Glutamatergic neuron (in vitro differentiated cells): ENCODE data around the gene FALEC. TPM values are rescaled to one million over a fixed set of nuclear protein-coding genes. Genes with fewer than 3 reads are reported as not detected.
"Not testable (repeated sequence)": the region's sequence is repeated elsewhere in the genome, so short reads cannot be mapped to it uniquely, and the experiment has no call there.

Experiments
- DNase-seq: peaks from one replicate; pipeline ENCODE4 v3.0.0; 2022
- H3K27ac Mint-ChIP-seq: one replicate; pipeline ENCODE4 v1.8.0; 2020; ENCODE audit warnings: mild to moderate bottlenecking, mixed read lengths, inconsistent platforms; ENCODE audit not compliant: unreplicated experiment
- H3K27me3 Mint-ChIP-seq: one replicate; pipeline ENCODE4 v1.8.0; 2020; ENCODE audit warnings: mild to moderate bottlenecking, moderate library complexity, mixed read lengths, inconsistent platforms; ENCODE audit not compliant: unreplicated experiment
- H3K36me3 Mint-ChIP-seq: one replicate; pipeline ENCODE4 v1.8.0; 2020; ENCODE audit warnings: mild to moderate bottlenecking, mixed read lengths, inconsistent platforms; ENCODE audit not compliant: unreplicated experiment
- H3K4me1 Mint-ChIP-seq: one replicate; pipeline ENCODE4 v1.8.0; 2020; ENCODE audit warnings: mild to moderate bottlenecking, low read depth, mixed read lengths, inconsistent platforms; ENCODE audit not compliant: unreplicated experiment
- H3K4me3 Mint-ChIP-seq: one replicate; pipeline ENCODE4 v1.8.0; 2020; ENCODE audit warnings: mild to moderate bottlenecking, mixed read lengths, inconsistent platforms; ENCODE audit not compliant: unreplicated experiment
- H3K9me3 Mint-ChIP-seq: one replicate; pipeline ENCODE4 v1.8.0; 2020; ENCODE audit warnings: mild to moderate bottlenecking, moderate library complexity, mixed read lengths, inconsistent platforms; ENCODE audit not compliant: unreplicated experiment
- total RNA-seq: library from RNA; stranded (reverse); fragmentation: NEBNext Ultra II Directional; extraction: Animal tissue kit (Norgen Biotek cat#: 25700); gene quantifications from one replicate; pipeline ENCODE4 v1.2.1, GENCODE V29; 2021; ENCODE audit not compliant: unreplicated experiment
- TF ChIP-seq, protein P1 (sequence below): fragments of 200-600 bp; sonication (generic); IDR thresholded peaks from one replicate; pipeline ENCODE4 v1.5.0; 2021; ENCODE audit not compliant: partially characterized antibody, unreplicated experiment

Gene FALEC
- total RNA-seq, 1 donor from 2014 or later = not detected

DNA sequence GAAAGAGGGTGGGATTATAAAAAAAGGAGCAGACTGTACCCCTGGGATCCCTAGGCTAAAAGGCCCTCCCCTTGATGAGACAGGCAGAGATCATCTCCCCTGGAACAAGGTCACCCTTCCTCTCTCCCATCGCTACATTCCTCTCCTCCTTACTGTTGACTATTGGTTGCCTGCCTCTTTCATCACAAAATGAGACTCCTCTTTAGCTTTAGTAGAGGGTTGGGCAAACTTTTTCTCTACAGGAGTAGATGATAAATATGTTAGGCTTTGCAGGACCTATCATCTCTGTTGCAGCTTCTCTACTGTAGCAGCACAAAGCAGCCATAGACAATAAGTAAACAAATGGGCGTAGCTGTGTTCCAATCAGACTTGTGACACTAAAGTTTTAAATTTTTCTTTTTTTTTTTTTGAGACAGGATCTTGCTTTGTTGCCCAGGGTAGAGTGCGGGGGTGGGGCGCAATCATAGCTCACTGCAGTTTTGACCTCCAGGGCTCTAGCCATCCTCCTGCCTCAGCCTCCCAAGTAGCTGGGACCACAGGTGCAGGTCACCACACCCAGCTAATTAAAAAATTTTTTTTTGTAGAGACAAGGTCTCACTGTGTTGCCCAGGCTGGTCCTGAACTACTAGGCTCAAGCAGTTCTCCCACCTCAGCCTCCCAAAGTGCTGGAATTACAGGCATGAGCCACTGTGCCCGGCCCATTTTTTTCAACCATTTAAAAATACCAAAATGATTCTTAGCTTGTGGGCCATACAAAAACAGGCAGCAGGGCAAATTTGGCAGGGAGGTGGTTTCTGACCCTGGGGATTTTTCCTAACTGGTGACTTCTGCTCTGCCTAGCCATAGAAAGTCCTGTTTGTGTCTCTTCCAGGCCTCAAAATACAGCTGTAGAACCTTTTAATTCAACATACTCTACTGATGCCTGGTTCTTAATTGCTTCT lies 48.8 kb downstream of the FALEC start:
- Mint-ChIP-seq H3K9me3 (peaks cover 23% of the 10 kb centered on the region), H3K27ac (peak overlapping the region; percentile 72), H3K4me3 (peak overlapping the region; percentile 81), H3K36me3 (no peaks in the 10 kb centered on the region), H3K4me1 (peaks cover 44% of the 10 kb centered on the region), H3K27me3 (peaks cover 22% of the 10 kb centered on the region)
- TF ChIP-seq, protein P1, sequence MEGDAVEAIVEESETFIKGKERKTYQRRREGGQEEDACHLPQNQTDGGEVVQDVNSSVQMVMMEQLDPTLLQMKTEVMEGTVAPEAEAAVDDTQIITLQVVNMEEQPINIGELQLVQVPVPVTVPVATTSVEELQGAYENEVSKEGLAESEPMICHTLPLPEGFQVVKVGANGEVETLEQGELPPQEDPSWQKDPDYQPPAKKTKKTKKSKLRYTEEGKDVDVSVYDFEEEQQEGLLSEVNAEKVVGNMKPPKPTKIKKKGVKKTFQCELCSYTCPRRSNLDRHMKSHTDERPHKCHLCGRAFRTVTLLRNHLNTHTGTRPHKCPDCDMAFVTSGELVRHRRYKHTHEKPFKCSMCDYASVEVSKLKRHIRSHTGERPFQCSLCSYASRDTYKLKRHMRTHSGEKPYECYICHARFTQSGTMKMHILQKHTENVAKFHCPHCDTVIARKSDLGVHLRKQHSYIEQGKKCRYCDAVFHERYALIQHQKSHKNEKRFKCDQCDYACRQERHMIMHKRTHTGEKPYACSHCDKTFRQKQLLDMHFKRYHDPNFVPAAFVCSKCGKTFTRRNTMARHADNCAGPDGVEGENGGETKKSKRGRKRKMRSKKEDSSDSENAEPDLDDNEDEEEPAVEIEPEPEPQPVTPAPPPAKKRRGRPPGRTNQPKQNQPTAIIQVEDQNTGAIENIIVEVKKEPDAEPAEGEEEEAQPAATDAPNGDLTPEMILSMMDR = no peak
- DNase-seq = no peak

DNA sequence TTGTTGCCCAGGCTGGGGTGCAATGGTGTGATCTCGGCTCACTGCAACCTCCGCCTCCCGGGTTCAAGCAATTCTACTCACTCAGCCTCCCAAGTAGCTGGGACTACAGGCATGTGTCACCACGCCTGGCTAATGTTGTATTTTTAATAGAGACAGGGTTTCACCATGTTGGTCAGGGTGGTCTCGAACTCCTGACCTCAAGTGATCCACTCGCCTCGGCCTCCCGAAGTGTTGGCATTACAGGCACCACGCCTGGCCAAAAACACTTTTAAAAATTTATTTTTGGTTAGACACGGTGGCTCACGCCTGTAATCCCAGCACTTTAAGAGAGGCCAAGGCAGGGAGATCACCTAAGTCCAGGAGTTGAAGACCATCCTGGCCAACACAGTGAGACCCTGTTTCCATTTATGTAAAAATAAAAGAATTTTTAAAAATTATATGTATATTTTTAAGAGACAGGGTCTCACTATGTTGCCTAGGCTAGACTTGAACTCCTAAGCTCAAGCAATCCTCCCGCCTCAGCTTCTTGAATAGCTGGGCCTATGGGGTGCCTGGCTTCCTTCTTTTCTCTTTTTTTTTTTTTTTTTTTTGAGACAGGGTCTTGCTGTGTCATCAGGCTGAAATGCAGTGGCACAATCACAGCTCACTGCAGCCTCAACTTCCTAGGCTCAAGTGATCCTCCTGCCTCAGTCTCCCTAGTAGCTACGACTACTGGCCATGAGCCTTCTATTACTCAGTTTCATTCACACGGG lies 49.9 kb downstream of the FALEC start:
- peak overlapping the region; percentile 55 for H3K4me3 Mint-ChIP-seq
- H3K4me1 Mint-ChIP-seq = peaks cover 50% of the 10 kb centered on the region
- not testable (repeated sequence) for DNase-seq, H3K36me3 Mint-ChIP-seq
- H3K27ac Mint-ChIP-seq = peak overlapping the region; percentile 57
- H3K9me3 Mint-ChIP-seq = peaks cover 22% of the 10 kb centered on the region
- H3K27me3 Mint-ChIP-seq = peaks cover 18% of the 10 kb centered on the region

DNA sequence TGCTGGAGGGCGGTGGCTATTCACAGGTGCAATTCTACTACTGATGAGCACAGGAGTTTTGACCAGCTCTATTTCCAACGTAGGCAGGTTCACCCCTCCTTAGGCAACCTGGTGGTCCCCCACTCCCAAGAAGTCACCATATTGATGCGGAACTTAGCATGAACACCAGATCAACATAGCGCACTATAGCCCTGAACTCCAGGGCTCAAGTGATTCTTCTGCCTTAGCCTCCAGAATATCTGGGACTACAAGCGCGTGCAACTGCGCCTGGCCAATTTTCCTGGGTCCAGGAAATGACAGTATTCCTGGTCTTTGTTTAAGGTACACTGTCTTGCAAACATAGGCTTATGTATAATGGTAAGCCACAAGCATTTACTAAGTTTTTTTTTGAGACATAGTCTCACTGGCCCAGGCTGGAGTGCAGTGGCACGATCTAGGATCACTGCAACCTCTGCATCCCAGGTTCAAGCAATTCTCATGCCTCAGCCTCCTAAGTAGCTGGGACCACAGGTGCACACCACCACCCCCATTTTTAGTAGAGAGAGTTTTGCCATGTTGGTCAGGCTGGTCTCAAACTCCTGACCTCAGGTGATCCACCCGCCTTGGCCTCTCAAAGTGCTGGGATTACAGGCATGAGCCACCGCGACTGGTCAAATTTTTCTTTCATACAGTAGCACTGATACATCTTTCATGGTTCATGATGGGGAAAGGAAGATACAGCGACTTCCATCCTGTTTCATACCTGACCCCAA lies 51.2 kb downstream of the FALEC start:
- peak overlapping the region; percentile 86 for H3K4me3 Mint-ChIP-seq
- no peaks in the 10 kb centered on the region for H3K36me3 Mint-ChIP-seq
- H3K27me3 Mint-ChIP-seq = peaks cover 17% of the 10 kb centered on the region
- TF ChIP-seq, protein P1 = no peak
- H3K9me3 Mint-ChIP-seq = peaks cover 21% of the 10 kb centered on the region
- H3K27ac Mint-ChIP-seq = peak overlapping the region; percentile 99
- no peak for DNase-seq
- H3K4me1 Mint-ChIP-seq = peaks cover 49% of the 10 kb centered on the region

DNA sequence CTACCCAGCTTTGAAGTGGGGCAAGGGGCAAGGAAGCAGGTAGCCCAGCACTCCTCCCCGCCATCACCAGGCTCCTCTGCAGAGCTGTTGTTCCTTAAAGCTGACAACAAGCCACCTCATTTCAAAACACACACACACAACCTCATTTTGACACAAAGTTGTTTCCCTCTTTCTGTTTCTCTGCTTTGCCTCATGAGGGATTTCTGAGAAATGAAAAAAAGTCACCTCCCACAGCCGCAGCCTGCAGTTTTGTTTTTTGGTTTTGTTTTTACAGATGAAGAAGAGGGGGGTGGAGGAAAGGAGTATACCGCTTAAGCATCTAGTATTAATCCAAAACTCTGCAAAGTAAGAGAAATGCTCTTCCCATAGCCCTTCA lies 51.8 kb downstream of the FALEC start:
- TF ChIP-seq, protein P1 = no peak
- DNase-seq = no peak

More for the DNA sequence above, 51.8 kb downstream of the FALEC start:
- Mint-ChIP-seq H3K4me3 (peak overlapping the region; percentile 86), H3K4me1 (peaks cover 48% of the 10 kb centered on the region), H3K27me3 (peaks cover 17% of the 10 kb centered on the region), H3K9me3 (peaks cover 20% of the 10 kb centered on the region), H3K27ac (peak overlapping the region; percentile 99), H3K36me3 (peaks cover under 1% of the 10 kb centered on the region)
